Measurements from ENCODE around the gene SLC9A9.

DNA sequence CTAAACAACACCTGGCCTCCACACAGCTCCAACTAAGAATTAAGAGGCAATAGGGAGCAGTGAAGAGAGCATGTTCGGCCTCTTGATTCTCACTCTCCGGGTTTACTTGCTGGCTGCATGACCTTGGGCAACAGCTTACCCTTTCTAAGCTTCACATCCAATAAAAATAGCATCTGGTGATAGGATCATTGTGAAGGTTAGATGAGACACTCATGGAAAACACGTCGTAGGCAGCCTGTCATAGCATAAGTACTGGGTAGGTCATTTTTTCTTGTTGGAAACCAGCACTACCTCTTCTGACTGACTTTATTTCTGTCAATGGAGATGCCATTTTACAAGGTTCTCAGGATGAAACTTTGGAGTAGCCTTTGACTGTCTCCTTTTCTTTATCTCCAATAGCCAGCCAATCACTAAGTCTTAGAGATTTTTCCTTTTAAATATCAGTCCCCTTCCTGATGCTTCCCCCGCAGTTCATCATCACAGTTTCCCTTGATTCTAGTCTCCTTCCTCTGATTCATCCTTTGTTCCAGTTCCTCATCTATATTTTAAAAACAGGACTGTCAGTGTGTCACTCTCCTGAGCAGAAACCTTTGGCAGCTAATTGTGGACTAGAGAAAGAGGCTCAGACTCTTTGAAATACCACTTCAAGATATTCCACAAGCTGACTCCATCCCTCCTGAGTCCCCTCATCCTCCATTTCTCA, 271.5 kb downstream of the SLC9A9 start:
- TF ChIP-seq, protein P1, sequence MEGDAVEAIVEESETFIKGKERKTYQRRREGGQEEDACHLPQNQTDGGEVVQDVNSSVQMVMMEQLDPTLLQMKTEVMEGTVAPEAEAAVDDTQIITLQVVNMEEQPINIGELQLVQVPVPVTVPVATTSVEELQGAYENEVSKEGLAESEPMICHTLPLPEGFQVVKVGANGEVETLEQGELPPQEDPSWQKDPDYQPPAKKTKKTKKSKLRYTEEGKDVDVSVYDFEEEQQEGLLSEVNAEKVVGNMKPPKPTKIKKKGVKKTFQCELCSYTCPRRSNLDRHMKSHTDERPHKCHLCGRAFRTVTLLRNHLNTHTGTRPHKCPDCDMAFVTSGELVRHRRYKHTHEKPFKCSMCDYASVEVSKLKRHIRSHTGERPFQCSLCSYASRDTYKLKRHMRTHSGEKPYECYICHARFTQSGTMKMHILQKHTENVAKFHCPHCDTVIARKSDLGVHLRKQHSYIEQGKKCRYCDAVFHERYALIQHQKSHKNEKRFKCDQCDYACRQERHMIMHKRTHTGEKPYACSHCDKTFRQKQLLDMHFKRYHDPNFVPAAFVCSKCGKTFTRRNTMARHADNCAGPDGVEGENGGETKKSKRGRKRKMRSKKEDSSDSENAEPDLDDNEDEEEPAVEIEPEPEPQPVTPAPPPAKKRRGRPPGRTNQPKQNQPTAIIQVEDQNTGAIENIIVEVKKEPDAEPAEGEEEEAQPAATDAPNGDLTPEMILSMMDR (IDR thresholded peaks at IDR 0.05), result no peak
- TF ChIP-seq POLR2A (IDR thresholded peaks at IDR 0.05), result no peak
